H9 (cell line): Measurements from ENCODE around the gene RAB33A. TPM values are rescaled to one million over a fixed set of nuclear protein-coding genes. Genes with fewer than 3 reads are reported as not detected.

Experiments used
- DNase-seq: peaks from one replicate; pipeline ENCODE4 v3.0.0-alpha.2; 2017
- H2AFZ ChIP-seq: one replicate; pipeline ENCODE4 v1.6.1; 2013; ENCODE audit warnings: mild to moderate bottlenecking, low read length, control low read depth, moderate library complexity
- H2AK5ac ChIP-seq: 2 replicates; pipeline ENCODE4 v1.6.1; 2013; ENCODE audit warnings: low read length, control low read depth, mixed read lengths; ENCODE audit not compliant: insufficient read length
- H2BK120ac ChIP-seq: one replicate; pipeline ENCODE4 v1.6.1; 2013; ENCODE audit warnings: low read depth, mild to moderate bottlenecking, low read length, control low read depth, inconsistent platforms; ENCODE audit not compliant: poor library complexity, severe bottlenecking
- H2BK12ac ChIP-seq: 2 replicates; pipeline ENCODE4 v1.6.1; 2013; ENCODE audit warnings: low read length, control low read depth, mixed read lengths, low read depth; ENCODE audit not compliant: insufficient read length
- H2BK15ac ChIP-seq: 2 replicates; pipeline ENCODE4 v1.6.1; 2013; ENCODE audit warnings: low read depth, low read length, control low read depth
- H2BK20ac ChIP-seq: one replicate; pipeline ENCODE4 v1.6.1; 2013; ENCODE audit warnings: low read depth, mild to moderate bottlenecking, low read length, control low read depth, inconsistent platforms; ENCODE audit not compliant: poor library complexity, severe bottlenecking
- H2BK5ac ChIP-seq: 2 replicates; pipeline ENCODE4 v1.6.1; 2013; ENCODE audit warnings: low read length, control low read depth, mixed read lengths; ENCODE audit not compliant: insufficient read length
- H3K14ac ChIP-seq: 2 replicates; pipeline ENCODE4 v1.6.1; 2013; ENCODE audit warnings: low read length, control low read depth; ENCODE audit not compliant: insufficient read depth
- H3K18ac ChIP-seq: 2 replicates; pipeline ENCODE4 v1.6.1; 2013; ENCODE audit warnings: low read depth, mild to moderate bottlenecking, mixed read lengths, low read length, control low read depth; ENCODE audit not compliant: insufficient read length
- H3K23ac ChIP-seq: 2 replicates; pipeline ENCODE4 v1.6.1; 2013; ENCODE audit warnings: low read length, control low read depth, mixed read lengths, low read depth; ENCODE audit not compliant: insufficient read length
- H3K23me2 ChIP-seq: 2 replicates; pipeline ENCODE4 v1.6.1; 2013; ENCODE audit warnings: low read depth, mild to moderate bottlenecking, mixed read lengths, low read length, control low read depth; ENCODE audit not compliant: insufficient read length, poor library complexity, severe bottlenecking
- H3K27ac ChIP-seq: 2 replicates; pipeline ENCODE4 v1.5.1; 2013; ENCODE audit warnings: low read length, control low read depth, mixed read lengths, low read depth; ENCODE audit not compliant: insufficient read length
- H3K27me3 ChIP-seq: 2 replicates; pipeline ENCODE4 v1.6.1; 2013; ENCODE audit warnings: low read length, control low read depth, inconsistent platforms; ENCODE audit not compliant: insufficient read depth
- H3K4ac ChIP-seq: 2 replicates; pipeline ENCODE4 v1.6.1; 2013; ENCODE audit warnings: low read depth, mild to moderate bottlenecking, control low read depth, inconsistent platforms, low read length, moderate library complexity
- H3K4me1 ChIP-seq: 2 replicates; pipeline ENCODE4 v1.6.1; 2013; ENCODE audit warnings: low read length, control low read depth, inconsistent platforms; ENCODE audit not compliant: insufficient read depth
- H3K4me2 ChIP-seq: 2 replicates; pipeline ENCODE4 v1.6.1; 2013; ENCODE audit warnings: low read length, control low read depth, mixed read lengths; ENCODE audit not compliant: insufficient read length, insufficient read depth
- H3K56ac ChIP-seq: 2 replicates; pipeline ENCODE4 v1.6.1; 2013; ENCODE audit warnings: low read depth, mild to moderate bottlenecking, mixed read lengths, low read length, control low read depth; ENCODE audit not compliant: insufficient read length
- H3K79me1 ChIP-seq: 2 replicates; pipeline ENCODE4 v1.6.1; 2013; ENCODE audit warnings: low read depth, mild to moderate bottlenecking, moderate library complexity, low read length, control low read depth, inconsistent platforms; ENCODE audit not compliant: insufficient read depth, poor library complexity, severe bottlenecking
- H3K79me2 ChIP-seq: 2 replicates; pipeline ENCODE4 v1.6.1; 2013; ENCODE audit warnings: low read length, control low read depth, inconsistent platforms; ENCODE audit not compliant: insufficient read depth
- H3K9ac ChIP-seq: 2 replicates; pipeline ENCODE4 v1.6.1; 2013; ENCODE audit warnings: low read length, control low read depth, mixed read lengths; ENCODE audit not compliant: insufficient read length; ENCODE audit errors: extremely low read depth
- H3K9me3 ChIP-seq: one replicate; pipeline ENCODE4 v1.6.1; 2013; ENCODE audit warnings: low read depth, low read length, inconsistent platforms; ENCODE audit not compliant: control insufficient read depth
- H3T11ph ChIP-seq: one replicate; pipeline ENCODE4 v1.6.1; 2013; ENCODE audit warnings: mild to moderate bottlenecking, low read length, control low read depth, inconsistent platforms
- H4K20me1 ChIP-seq: one replicate; pipeline ENCODE4 v1.6.1; 2013; ENCODE audit not compliant: control insufficient read depth, insufficient read length, insufficient read depth
- H4K5ac ChIP-seq: 2 replicates; pipeline ENCODE4 v1.6.1; 2013; ENCODE audit warnings: low read depth, mild to moderate bottlenecking, mixed read lengths, low read length, control low read depth; ENCODE audit not compliant: insufficient read length
- H4K8ac ChIP-seq: replicated peaks from 2 replicates; pipeline ENCODE4 v1.6.1; 2013; ENCODE audit warnings: low read length, control low read depth, mixed read lengths, low read depth; ENCODE audit not compliant: insufficient read length
- H4K91ac ChIP-seq: 2 replicates; pipeline ENCODE4 v1.6.1; 2013; ENCODE audit warnings: low read depth, mild to moderate bottlenecking, moderate library complexity, mixed read lengths, low read length, control low read depth; ENCODE audit not compliant: insufficient read length
- H3K27ac Mint-ChIP-seq, 3 experiments: 2 replicates in 2 of 3; 3 replicates in 1 of 3; pipeline ENCODE4 v1.8.0; 2020 to 2021; ENCODE audit warnings: mixed read lengths in 3 of 3, mild to moderate bottlenecking in 1 of 3, moderate library complexity in 1 of 3
- H3K27me3 Mint-ChIP-seq: 2 replicates; pipeline ENCODE4 v1.8.0; 2021; ENCODE audit warnings: low read depth, mild to moderate bottlenecking, moderate library complexity, mixed read lengths
- H3K36me3 Mint-ChIP-seq, 3 experiments: 2 replicates in 2 of 3; 3 replicates in 1 of 3; pipeline ENCODE4 v1.8.0; 2020 to 2021; ENCODE audit warnings: low read depth in 3 of 3, mixed read lengths in 3 of 3; ENCODE audit not compliant: insufficient read depth in 1 of 3
- H3K4me1 Mint-ChIP-seq, 2 experiments: 2 replicates each; pipeline ENCODE4 v1.8.0; 2020; ENCODE audit warnings: mixed read lengths in 2 of 2
- H3K4me3 Mint-ChIP-seq, 2 experiments: 2 replicates in 1 of 2; 3 replicates in 1 of 2; pipeline ENCODE4 v1.8.0; 2020 to 2021; ENCODE audit warnings: mild to moderate bottlenecking in 2 of 2, mixed read lengths in 2 of 2, moderate library complexity in 1 of 2
- H3K9me3 Mint-ChIP-seq, 2 experiments: 2 replicates in 1 of 2; 3 replicates in 1 of 2; pipeline ENCODE4 v1.8.0; 2020; ENCODE audit warnings: mild to moderate bottlenecking in 2 of 2, mixed read lengths in 2 of 2, moderate library complexity in 1 of 2
- WGBS: extraction: QIAGEN DNeasy Blood & Tissue Kit; methylation state at CpG from one replicate; pipeline ENCODE4 v1.1.7; 2013; ENCODE audit warnings: missing lambda C conversion rate, low lambda C conversion rate, mixed read lengths; ENCODE audit not compliant: insufficient read length; ENCODE audit errors: extremely low coverage; 5-methylcytosine and 5-hydroxymethylcytosine counted together
- total RNA-seq: library from RNA; stranded (reverse); gene quantifications from 2 replicates; pipeline ENCODE4 v1.2.1, GENCODE V29; 2021
- TF ChIP-seq, protein P1 (sequence below): fragments of 200-600 bp; sonication (generic); conservative IDR thresholded peaks from 3 replicates; pipeline ENCODE4 v1.8.0; 2021; ENCODE audit warnings: antibody characterized with exemption, mild to moderate bottlenecking

RAB33A gene
- total RNA-seq, 1 experiment from 2014 or later, result 0.59 TPM

DNA sequence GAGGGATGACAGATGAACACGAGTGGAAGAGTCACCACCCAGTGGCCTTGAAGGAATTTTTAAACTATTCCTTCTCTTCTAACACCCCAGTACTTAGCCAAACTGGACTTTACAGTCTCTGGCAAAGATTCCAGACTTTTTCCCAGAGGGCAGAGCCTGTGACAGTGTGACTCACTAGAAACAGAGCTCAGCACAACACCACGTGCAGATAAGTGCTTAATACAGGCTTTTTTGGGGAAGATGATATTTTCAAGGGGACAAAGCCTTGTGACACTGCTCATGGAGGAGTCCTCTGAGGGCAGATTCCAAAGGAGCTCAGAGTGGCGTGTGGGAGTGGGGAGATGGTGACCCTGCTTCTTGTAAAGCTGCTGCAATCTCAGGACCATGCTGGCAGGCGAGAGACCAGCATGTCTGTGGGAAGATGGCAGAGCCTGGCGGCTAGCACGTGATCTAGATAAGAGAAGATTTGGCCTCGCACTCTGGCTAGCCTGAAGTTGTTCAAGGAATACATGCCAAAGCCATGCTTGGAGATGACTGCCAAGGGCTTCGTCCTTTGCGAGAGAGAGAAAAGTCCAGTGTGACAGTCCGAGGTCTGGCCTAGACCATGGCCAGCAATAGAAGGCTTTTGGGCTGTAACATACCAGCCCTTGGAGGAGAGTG lies 2.4 kb downstream of the RAB33A start:
- Histone ChIP-seq H3K23me2 (peaks cover 9% of the 10 kb centered on the region), H3K23ac (no peak overlapping the region), H3K56ac (no peak overlapping the region), H3K79me1 (no peaks in the 10 kb centered on the region), H2AK5ac (no peak overlapping the region), H3K9ac (no peak overlapping the region), H2BK5ac (no peak overlapping the region), H3T11ph (no peak overlapping the region), H3K9me3 (peaks cover 24% of the 10 kb centered on the region), H2AFZ (no peak overlapping the region), H3K27me3 (peaks cover 3% of the 10 kb centered on the region; the same call in 1 of the 2 replicates), H3K4me2 (no peak overlapping the region), H4K8ac (no peak overlapping the region), H3K4ac (no peak overlapping the region), H3K14ac (no peak overlapping the region), H4K5ac (no peak overlapping the region), H3K79me2 (no peaks in the 10 kb centered on the region), H2BK120ac (no peak overlapping the region), H3K4me1 (no peaks in the 10 kb centered on the region), H2BK20ac (no peak overlapping the region), H2BK15ac (no peak overlapping the region), H4K20me1 (no peaks in the 10 kb centered on the region), H2BK12ac (no peak overlapping the region), H4K91ac (no peak overlapping the region), H3K27ac (no peak overlapping the region), H3K18ac (no peak overlapping the region)
- Mint-ChIP-seq H3K4me3 (no peak overlapping the region; a peak in 1 of 5 replicates), H3K36me3 (peaks cover 4 to 8% (median 7%) of the 10 kb centered on the region in 3 experiments; a peak in 5 of 7 replicates), H3K27ac (no peak overlapping the region), H3K4me1 (peaks cover 2 to 10% of the 10 kb centered on the region in 2 experiments; a peak in 2 of 4 replicates), H3K27me3 (peaks cover 20% of the 10 kb centered on the region), H3K9me3 (peaks cover 0 to 62% of the 10 kb centered on the region in 2 experiments; a peak in 2 of 5 replicates)
- TF ChIP-seq, protein P1, sequence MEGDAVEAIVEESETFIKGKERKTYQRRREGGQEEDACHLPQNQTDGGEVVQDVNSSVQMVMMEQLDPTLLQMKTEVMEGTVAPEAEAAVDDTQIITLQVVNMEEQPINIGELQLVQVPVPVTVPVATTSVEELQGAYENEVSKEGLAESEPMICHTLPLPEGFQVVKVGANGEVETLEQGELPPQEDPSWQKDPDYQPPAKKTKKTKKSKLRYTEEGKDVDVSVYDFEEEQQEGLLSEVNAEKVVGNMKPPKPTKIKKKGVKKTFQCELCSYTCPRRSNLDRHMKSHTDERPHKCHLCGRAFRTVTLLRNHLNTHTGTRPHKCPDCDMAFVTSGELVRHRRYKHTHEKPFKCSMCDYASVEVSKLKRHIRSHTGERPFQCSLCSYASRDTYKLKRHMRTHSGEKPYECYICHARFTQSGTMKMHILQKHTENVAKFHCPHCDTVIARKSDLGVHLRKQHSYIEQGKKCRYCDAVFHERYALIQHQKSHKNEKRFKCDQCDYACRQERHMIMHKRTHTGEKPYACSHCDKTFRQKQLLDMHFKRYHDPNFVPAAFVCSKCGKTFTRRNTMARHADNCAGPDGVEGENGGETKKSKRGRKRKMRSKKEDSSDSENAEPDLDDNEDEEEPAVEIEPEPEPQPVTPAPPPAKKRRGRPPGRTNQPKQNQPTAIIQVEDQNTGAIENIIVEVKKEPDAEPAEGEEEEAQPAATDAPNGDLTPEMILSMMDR, result no peak
- no peak for DNase-seq
- WGBS, result no CpG with 5 or more reads among the region's 10 CpGs
